Measurements from ENCODE around the gene SNCG. TPM values are rescaled to one million over a fixed set of nuclear protein-coding genes. Genes with fewer than 3 reads are reported as not detected.
"Not testable (repeated sequence)": the region's sequence is repeated elsewhere in the genome, so short reads cannot be mapped to it uniquely, and the experiment has no call there.

The SNCG gene
- total and polyA plus RNA-seq, 2 donors = 27.5 to 69.4 TPM

GRCh38 chr10:86951184-86951761, 7.1 kb upstream of the SNCG start:
- DNase-seq (ENCODE audit: low read depth in 6 of 9, low spot score in 9 of 9) = no peak
- H3K36me3 ChIP-seq (ENCODE audit: control insufficient read depth in 2 of 2, insufficient read depth in 2 of 2, low read length in 1 of 2) = no peaks in the 10 kb centered on the region
- H3K27ac ChIP-seq (ENCODE audit: low read depth in 1 of 2, low read length in 1 of 2) = no peak overlapping the region
- H3K4me3 ChIP-seq (ENCODE audit: low read length in 2 of 2) = no peak overlapping the region
- peaks cover 0 to 3% of the 10 kb centered on the region in 2 donors for H3K27me3 ChIP-seq (ENCODE audit: control insufficient read depth in 2 of 2, insufficient read depth in 1 of 2, low read length in 1 of 2)
- H3K4me1 ChIP-seq (ENCODE audit: control insufficient read depth in 2 of 2, insufficient read depth in 2 of 2, low read length in 2 of 2) = peaks cover 0 to 6% of the 10 kb centered on the region in 2 donors
- peaks cover 0 to 8% of the 10 kb centered on the region in 2 donors for H3K9me3 ChIP-seq (ENCODE audit: control insufficient read depth in 2 of 2, insufficient read depth in 1 of 2, low read length in 1 of 2)

DNA sequence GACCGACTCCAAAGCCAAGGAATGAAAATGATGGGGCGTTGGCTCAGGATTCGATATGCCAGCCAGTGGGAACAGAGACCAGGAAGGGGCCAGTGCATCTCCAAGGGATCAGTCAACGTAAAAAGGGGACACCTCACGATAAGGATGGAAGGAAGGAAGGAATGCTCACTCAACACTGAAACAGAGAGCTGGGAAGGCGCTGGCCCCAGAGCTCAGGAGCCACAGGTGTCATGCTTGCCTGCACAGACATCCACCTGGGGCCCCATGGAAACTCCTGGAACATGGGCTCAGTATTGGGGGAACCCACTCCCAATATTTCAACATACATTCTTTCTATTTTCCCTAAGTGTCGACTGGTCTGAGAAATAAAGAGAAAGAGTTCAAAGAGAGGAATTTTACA, 6.3 kb upstream of the SNCG start:
- DNase-seq (ENCODE audit: low read depth in 6 of 9, low spot score in 9 of 9) = no peak
- Histone ChIP-seq H3K27me3 (ENCODE audit: control insufficient read depth in 2 of 2, insufficient read depth in 1 of 2, low read length in 1 of 2) (peaks cover 0 to 3% of the 10 kb centered on the region in 2 donors), H3K27ac (ENCODE audit: low read depth in 1 of 2, low read length in 1 of 2) (no peak overlapping the region), H3K4me3 (ENCODE audit: low read length in 2 of 2) (no peak overlapping the region), H3K36me3 (ENCODE audit: control insufficient read depth in 2 of 2, insufficient read depth in 2 of 2, low read length in 1 of 2) (no peaks in the 10 kb centered on the region), H3K4me1 (ENCODE audit: control insufficient read depth in 2 of 2, insufficient read depth in 2 of 2, low read length in 2 of 2) (peaks cover 0 to 6% of the 10 kb centered on the region in 2 donors), H3K9me3 (ENCODE audit: control insufficient read depth in 2 of 2, insufficient read depth in 1 of 2, low read length in 1 of 2) (peaks cover 0 to 8% of the 10 kb centered on the region in 2 donors)
- 89% methylated on average over 7 of the region's 7 CpGs for WGBS

DNA sequence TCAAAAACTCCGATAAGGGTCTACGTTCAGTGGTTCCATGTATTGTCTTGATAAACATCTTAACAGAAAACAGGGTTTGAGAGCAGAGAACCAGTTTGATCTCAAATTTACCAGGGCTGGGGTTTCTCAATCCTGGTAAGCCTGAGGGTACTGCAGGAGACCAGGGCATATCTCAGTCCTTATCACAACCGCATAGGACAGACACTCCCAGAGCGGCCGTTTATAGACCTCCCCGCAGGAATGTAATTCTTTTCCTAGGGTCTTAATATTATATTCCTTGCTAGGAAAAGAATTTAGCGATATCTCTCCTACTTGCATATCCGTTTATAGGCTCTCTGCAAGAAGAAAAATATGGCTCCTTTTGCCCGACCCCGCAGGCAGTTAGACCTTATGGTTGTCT, 5.7 kb upstream of the SNCG start:
- 99% methylated on average over 10 of the region's 10 CpGs for WGBS
- H3K9me3 ChIP-seq (ENCODE audit: control insufficient read depth in 2 of 2, insufficient read depth in 1 of 2, low read length in 1 of 2); H3K4me3 ChIP-seq (ENCODE audit: low read length in 2 of 2); H3K4me1 ChIP-seq (ENCODE audit: control insufficient read depth in 2 of 2, insufficient read depth in 2 of 2, low read length in 2 of 2); H3K27ac ChIP-seq (ENCODE audit: low read depth in 1 of 2, low read length in 1 of 2); H3K27me3 ChIP-seq (ENCODE audit: control insufficient read depth in 2 of 2, insufficient read depth in 1 of 2, low read length in 1 of 2); H3K36me3 ChIP-seq (ENCODE audit: control insufficient read depth in 2 of 2, insufficient read depth in 2 of 2, low read length in 1 of 2); DNase-seq (ENCODE audit: low read depth in 6 of 9, low spot score in 9 of 9): not testable (repeated sequence)

DNA sequence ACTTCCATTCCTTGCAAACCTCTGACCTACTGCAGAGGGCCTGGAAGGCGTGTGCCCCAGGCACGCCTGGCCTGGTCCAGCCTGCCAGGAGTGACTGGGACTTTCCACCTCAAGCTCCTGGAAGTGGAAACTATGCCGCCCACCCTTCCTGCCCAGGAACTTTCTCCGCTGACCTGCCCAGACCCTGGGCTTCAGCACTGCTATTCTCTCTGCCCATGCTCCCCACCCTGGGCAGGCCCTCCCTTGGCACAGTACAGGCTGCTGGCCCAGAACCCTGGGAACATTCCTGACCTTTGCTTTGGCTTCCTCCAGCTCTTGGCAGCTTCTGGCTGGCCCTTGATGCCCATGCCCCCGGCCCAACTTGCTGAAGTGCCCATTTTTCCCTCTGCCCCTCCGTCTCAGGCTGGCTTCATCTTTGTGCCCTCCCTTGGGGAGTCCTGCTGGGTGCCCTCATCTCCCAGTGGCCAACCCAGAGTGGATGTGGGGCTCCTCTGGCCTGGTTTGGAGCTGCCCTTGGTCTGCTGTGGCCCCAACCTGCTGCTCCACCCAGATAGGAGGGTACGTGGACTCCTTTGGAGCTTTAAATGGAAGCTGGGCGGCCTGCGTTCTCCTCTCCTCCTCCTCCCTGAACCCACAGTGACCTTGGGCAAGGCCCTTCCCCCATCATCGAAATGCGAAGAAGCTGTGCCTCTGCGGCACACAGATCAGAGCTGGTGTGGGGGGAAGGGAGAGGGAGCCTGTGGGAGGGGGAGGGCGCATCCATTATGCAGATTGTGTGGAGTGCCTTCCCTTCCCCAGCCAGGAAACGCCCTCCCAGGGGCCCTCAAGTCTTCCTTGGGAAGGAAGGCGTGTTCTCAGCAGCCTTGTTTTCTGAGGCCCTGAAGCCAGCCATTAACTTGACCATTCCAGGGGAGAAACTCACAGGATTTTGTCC, 4.4 kb upstream of the SNCG start:
- 94% methylated on average over 15 of the region's 15 CpGs for WGBS
- Histone ChIP-seq H3K4me3 (ENCODE audit: low read length in 2 of 2) (no peak overlapping the region), H3K36me3 (ENCODE audit: control insufficient read depth in 2 of 2, insufficient read depth in 2 of 2, low read length in 1 of 2) (no peaks in the 10 kb centered on the region), H3K9me3 (ENCODE audit: control insufficient read depth in 2 of 2, insufficient read depth in 1 of 2, low read length in 1 of 2) (peaks cover 0 to 8% of the 10 kb centered on the region in 2 donors), H3K27ac (ENCODE audit: low read depth in 1 of 2, low read length in 1 of 2) (peak overlapping the region in 1 of 2 donors; percentile 8), H3K4me1 (ENCODE audit: control insufficient read depth in 2 of 2, insufficient read depth in 2 of 2, low read length in 2 of 2) (peaks cover 0 to 6% of the 10 kb centered on the region in 2 donors), H3K27me3 (ENCODE audit: control insufficient read depth in 2 of 2, insufficient read depth in 1 of 2, low read length in 1 of 2) (peaks cover 0 to 6% of the 10 kb centered on the region in 2 donors)
- no peak for DNase-seq (ENCODE audit: low read depth in 6 of 9, low spot score in 9 of 9)

DNA sequence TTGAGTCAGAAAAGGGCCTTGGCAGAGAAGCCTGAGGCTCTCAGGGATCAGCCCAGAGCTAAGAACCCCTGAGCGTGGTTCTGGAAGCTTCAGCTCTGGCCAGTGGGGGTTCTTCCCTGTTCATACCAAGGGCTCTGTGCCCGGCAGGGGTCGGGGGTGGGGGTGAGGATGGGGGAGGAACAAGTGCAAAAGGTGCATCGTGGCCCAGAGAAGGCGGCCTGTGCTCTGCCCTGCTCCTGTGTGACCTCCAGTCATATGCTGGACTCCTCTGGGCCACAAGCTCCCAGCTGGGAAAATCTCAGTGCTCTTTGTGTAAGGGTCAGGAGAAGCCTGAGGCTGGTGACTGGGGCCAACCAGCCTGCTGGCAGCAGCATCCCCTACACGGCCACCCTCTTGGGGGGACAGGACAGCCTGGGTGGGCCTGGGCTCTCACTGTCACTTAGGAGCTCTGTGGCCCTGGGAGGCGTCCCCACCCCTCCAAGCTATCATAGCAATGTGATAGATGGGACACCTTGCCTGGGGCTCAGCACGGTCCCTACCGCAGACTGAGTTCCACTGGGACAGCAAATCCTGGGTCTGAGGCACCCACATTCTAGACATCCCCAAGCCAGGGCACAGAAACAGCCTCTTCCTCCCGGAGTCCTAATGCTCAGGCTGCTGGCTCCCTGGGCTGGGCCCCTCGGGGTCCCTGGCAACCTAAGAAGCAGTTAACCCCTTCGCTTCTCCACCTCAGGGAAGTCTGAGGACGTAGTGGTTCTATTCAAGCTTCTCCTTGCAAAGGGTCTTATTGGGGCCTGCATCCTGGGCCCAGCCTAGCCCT, 3.5 kb upstream of the SNCG start:
- H3K4me1 ChIP-seq (ENCODE audit: control insufficient read depth in 2 of 2, insufficient read depth in 2 of 2, low read length in 2 of 2) = peaks cover 0 to 6% of the 10 kb centered on the region in 2 donors

GRCh38 chr10:86955501-86956194, 2.8 kb upstream of the SNCG start:
- peaks cover 0 to 9% of the 10 kb centered on the region in 2 donors for H3K4me1 ChIP-seq (ENCODE audit: control insufficient read depth in 2 of 2, insufficient read depth in 2 of 2, low read length in 2 of 2)
- no peak for DNase-seq (ENCODE audit: low read depth in 6 of 9, low spot score in 9 of 9)

More for the DNA sequence above, 3.5 kb upstream of the SNCG start:
- H3K9me3 ChIP-seq (ENCODE audit: control insufficient read depth in 2 of 2, insufficient read depth in 1 of 2, low read length in 1 of 2) = peaks cover 0 to 8% of the 10 kb centered on the region in 2 donors
- no peak overlapping the region for H3K27ac ChIP-seq (ENCODE audit: low read depth in 1 of 2, low read length in 1 of 2)
- no peaks in the 10 kb centered on the region for H3K36me3 ChIP-seq (ENCODE audit: control insufficient read depth in 2 of 2, insufficient read depth in 2 of 2, low read length in 1 of 2)
- 94% methylated on average over 13 of the region's 13 CpGs for WGBS
- no peak overlapping the region for H3K4me3 ChIP-seq (ENCODE audit: low read length in 2 of 2)
- no peak for DNase-seq (ENCODE audit: low read depth in 6 of 9, low spot score in 9 of 9)
- peaks cover 0 to 8% of the 10 kb centered on the region in 2 donors for H3K27me3 ChIP-seq (ENCODE audit: control insufficient read depth in 2 of 2, insufficient read depth in 1 of 2, low read length in 1 of 2)

GRCh38 chr10:86956195-86956847, 2.1 kb upstream of the SNCG start:
- no peak for DNase-seq (ENCODE audit: low read depth in 6 of 9, low spot score in 9 of 9)
- H3K9me3 ChIP-seq (ENCODE audit: control insufficient read depth in 2 of 2, insufficient read depth in 1 of 2, low read length in 1 of 2) = peaks cover 0 to 8% of the 10 kb centered on the region in 2 donors
- H3K36me3 ChIP-seq (ENCODE audit: control insufficient read depth in 2 of 2, insufficient read depth in 2 of 2, low read length in 1 of 2) = no peaks in the 10 kb centered on the region
- H3K4me1 ChIP-seq (ENCODE audit: control insufficient read depth in 2 of 2, insufficient read depth in 2 of 2, low read length in 2 of 2) = peaks cover 0 to 7% of the 10 kb centered on the region in 2 donors
- peaks cover 0 to 8% of the 10 kb centered on the region in 2 donors for H3K27me3 ChIP-seq (ENCODE audit: control insufficient read depth in 2 of 2, insufficient read depth in 1 of 2, low read length in 1 of 2)
- WGBS = 77% methylated on average over 7 of the region's 7 CpGs
- no peak overlapping the region for H3K4me3 ChIP-seq (ENCODE audit: low read length in 2 of 2)
- no peak overlapping the region for H3K27ac ChIP-seq (ENCODE audit: low read depth in 1 of 2, low read length in 1 of 2)

More at GRCh38 chr10:86955501-86956194, 2.8 kb upstream of the SNCG start:
- no peaks in the 10 kb centered on the region for H3K36me3 ChIP-seq (ENCODE audit: control insufficient read depth in 2 of 2, insufficient read depth in 2 of 2, low read length in 1 of 2)
- H3K4me3 ChIP-seq (ENCODE audit: low read length in 2 of 2) = no peak overlapping the region
- H3K9me3 ChIP-seq (ENCODE audit: control insufficient read depth in 2 of 2, insufficient read depth in 1 of 2, low read length in 1 of 2) = peaks cover 0 to 8% of the 10 kb centered on the region in 2 donors
- H3K27me3 ChIP-seq (ENCODE audit: control insufficient read depth in 2 of 2, insufficient read depth in 1 of 2, low read length in 1 of 2) = peaks cover 0 to 8% of the 10 kb centered on the region in 2 donors
- 71% methylated on average over 16 of the region's 16 CpGs for WGBS
- no peak overlapping the region for H3K27ac ChIP-seq (ENCODE audit: low read depth in 1 of 2, low read length in 1 of 2)

DNA sequence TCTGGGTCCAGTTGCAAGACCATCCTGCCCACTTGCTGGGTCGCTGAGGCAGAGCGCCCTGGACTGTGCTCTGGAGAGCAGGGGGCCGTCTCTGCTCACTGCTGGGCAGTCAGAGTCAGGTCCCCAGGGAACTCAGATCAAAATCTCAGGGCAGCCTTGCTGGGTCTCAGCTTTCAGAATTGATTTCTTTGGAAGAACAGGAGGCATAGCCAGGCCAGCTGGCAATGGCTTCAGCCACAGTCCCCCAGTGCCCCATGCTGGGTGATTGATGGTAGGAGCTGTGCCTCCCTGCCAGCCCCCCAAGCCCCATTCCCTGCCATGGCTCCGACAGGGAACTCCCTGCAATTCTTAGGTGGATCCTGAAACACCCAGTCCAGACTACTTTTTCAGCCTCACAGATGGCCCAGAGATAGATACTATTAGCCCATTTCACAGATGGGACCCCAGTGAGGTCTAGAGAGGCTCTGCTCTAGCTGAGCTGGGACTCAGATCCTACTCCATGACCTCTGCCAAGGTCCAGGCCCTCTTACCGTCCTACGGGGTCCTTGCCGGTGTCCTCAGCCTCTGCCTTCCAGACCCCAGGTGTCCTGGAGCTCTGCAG, 1.5 kb upstream of the SNCG start:
- H3K36me3 ChIP-seq (ENCODE audit: control insufficient read depth in 2 of 2, insufficient read depth in 2 of 2, low read length in 1 of 2) = no peaks in the 10 kb centered on the region
- no peak overlapping the region for H3K4me3 ChIP-seq (ENCODE audit: low read length in 2 of 2)
- peaks cover 0 to 7% of the 10 kb centered on the region in 2 donors for H3K4me1 ChIP-seq (ENCODE audit: control insufficient read depth in 2 of 2, insufficient read depth in 2 of 2, low read length in 2 of 2)
- peaks cover 0 to 8% of the 10 kb centered on the region in 2 donors for H3K27me3 ChIP-seq (ENCODE audit: control insufficient read depth in 2 of 2, insufficient read depth in 1 of 2, low read length in 1 of 2)
- WGBS = 96% methylated on average over 7 of the region's 7 CpGs
- H3K27ac ChIP-seq (ENCODE audit: low read depth in 1 of 2, low read length in 1 of 2) = no peak overlapping the region
- H3K9me3 ChIP-seq (ENCODE audit: control insufficient read depth in 2 of 2, insufficient read depth in 1 of 2, low read length in 1 of 2) = peaks cover 0 to 5% of the 10 kb centered on the region in 2 donors
- no peak for DNase-seq (ENCODE audit: low read depth in 6 of 9, low spot score in 9 of 9)
